Right atrium auricular region (tissue), 2 donors: ENCODE data around the gene PCMT1. TPM values are rescaled to one million over a fixed set of nuclear protein-coding genes. Genes with fewer than 3 reads are reported as not detected.
A peak's percentile ranks its signal among the peaks of the same experiment; 100 is the strongest.
"Not testable (repeated sequence)": the region's sequence is repeated elsewhere in the genome, so short reads cannot be mapped to it uniquely, and the experiment has no call there.

Experiments used
- DNase-seq: peaks from one replicate; pipeline ENCODE4 v3.0.0-alpha.2; 2019; ENCODE audit warnings: low spot score
- H3K27ac ChIP-seq, 2 donors: fragments of 200-600 bp; sonication (generic); 1 replicate in 1 of 2; 2 replicates in 1 of 2; pipeline ENCODE4 v1.5.1; 2016 to 2019
- H3K27me3 ChIP-seq, 2 donors: fragments of 200-600 bp; sonication (generic); one replicate each; pipeline versions ENCODE4 v1.5.1 to v1.6.0; 2017 to 2019
- H3K36me3 ChIP-seq: fragments of 200-600 bp; sonication (generic); one replicate; pipeline ENCODE4 v1.5.1; 2016
- H3K4me1 ChIP-seq, 2 donors: fragments of 200-600 bp; sonication (generic); one replicate each; pipeline versions ENCODE4 v1.5.1 to v1.6.0; 2017 to 2019
- H3K4me3 ChIP-seq, 2 donors: fragments of 200-600 bp; sonication (generic); 1 replicate in 1 of 2; 2 replicates in 1 of 2; pipeline ENCODE4 v1.5.1; 2017 to 2019; ENCODE audit warnings: mild to moderate bottlenecking in 1 of 2, moderate library complexity in 1 of 2
- H3K9me3 ChIP-seq, 2 donors: fragments of 200-600 bp; sonication (generic); one replicate each; pipeline ENCODE4 v1.5.1; 2019
- total RNA-seq, 2 donors: library from RNA; depleted of rRNA; stranded (reverse); fragments of >200 nt; gene quantifications; one replicate each; pipeline ENCODE4 v1.1.0, GENCODE V29; 2016
- TF ChIP-seq, protein P1 (sequence below), 2 donors: fragments of 200-600 bp; sonication (generic); IDR thresholded peaks; one replicate each; pipeline ENCODE4 v1.5.1; 2019; ENCODE audit warnings: antibody characterized with exemption in 2 of 2

Gene PCMT1
- total RNA-seq, 2 donors from 2014 or later: 99.8 to 106 TPM

DNA sequence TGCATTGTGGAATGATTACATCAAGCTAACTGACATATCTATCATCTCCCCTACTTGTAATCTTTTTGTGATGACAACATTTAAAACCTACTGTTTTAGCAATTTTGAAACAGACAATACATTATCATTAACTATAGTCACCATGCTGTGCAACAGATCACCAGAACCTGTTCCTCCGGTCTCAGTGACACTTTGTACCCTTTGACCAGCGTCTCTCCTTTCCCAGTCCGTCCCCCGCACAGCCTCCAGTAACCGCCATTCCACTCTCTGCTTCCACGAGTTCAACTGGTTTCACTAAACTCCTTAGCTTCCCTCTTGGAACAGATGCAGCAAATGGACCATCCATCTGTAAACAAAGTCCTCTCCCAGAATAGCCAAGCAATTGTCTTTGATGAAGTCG is 92.8 kb downstream of the PCMT1 start:
- Histone ChIP-seq H3K4me3 (no peak overlapping the region), H3K27ac (no peak overlapping the region), H3K27me3 (no peaks in the 10 kb centered on the region), H3K9me3 (no peaks in the 10 kb centered on the region), H3K36me3 (no peaks in the 10 kb centered on the region), H3K4me1 (peaks cover 0 to 21% of the 10 kb centered on the region in 2 donors)
- TF ChIP-seq, protein P1, sequence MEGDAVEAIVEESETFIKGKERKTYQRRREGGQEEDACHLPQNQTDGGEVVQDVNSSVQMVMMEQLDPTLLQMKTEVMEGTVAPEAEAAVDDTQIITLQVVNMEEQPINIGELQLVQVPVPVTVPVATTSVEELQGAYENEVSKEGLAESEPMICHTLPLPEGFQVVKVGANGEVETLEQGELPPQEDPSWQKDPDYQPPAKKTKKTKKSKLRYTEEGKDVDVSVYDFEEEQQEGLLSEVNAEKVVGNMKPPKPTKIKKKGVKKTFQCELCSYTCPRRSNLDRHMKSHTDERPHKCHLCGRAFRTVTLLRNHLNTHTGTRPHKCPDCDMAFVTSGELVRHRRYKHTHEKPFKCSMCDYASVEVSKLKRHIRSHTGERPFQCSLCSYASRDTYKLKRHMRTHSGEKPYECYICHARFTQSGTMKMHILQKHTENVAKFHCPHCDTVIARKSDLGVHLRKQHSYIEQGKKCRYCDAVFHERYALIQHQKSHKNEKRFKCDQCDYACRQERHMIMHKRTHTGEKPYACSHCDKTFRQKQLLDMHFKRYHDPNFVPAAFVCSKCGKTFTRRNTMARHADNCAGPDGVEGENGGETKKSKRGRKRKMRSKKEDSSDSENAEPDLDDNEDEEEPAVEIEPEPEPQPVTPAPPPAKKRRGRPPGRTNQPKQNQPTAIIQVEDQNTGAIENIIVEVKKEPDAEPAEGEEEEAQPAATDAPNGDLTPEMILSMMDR (IDR thresholded peaks at IDR 0.05): no peak
- DNase-seq: peak; percentile 43

DNA sequence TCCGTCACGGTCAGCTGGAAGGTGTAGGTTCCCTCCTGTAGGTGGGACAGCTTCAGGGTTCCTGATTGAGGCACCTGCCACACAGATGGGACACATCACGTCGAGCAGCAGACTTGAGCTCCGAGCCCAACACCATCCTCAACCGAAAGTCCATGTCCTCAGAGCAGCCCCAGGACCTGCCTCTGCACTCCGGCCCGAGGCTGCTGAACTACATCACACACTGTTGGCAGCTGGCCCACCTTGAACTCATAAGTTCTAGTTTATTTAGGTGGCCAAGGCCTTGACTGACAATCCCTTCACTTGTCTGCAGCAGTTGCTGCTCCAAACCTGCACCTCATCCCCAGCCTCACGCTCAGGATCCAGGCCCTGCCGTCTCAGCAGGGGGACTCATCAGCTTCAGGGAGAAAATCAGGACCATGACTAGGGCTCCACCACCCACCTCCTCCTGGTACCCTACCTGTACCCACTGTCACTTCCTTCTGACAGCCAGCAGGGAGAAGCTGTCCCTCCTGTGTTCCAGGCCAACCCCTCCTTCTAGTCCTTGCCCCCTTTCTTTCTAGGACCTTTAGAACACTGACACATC is 93.6 kb downstream of the PCMT1 start:
- TF ChIP-seq, protein P1 (IDR thresholded peaks at IDR 0.05): no peak
- peaks cover 0 to 27% of the 10 kb centered on the region in 2 donors for H3K4me1 ChIP-seq
- no peak overlapping the region for H3K27ac ChIP-seq
- H3K9me3 ChIP-seq: no peaks in the 10 kb centered on the region
- no peak overlapping the region for H3K4me3 ChIP-seq
- DNase-seq: peak; percentile 67
- no peaks in the 10 kb centered on the region for H3K27me3 ChIP-seq
- H3K36me3 ChIP-seq: no peaks in the 10 kb centered on the region

DNA sequence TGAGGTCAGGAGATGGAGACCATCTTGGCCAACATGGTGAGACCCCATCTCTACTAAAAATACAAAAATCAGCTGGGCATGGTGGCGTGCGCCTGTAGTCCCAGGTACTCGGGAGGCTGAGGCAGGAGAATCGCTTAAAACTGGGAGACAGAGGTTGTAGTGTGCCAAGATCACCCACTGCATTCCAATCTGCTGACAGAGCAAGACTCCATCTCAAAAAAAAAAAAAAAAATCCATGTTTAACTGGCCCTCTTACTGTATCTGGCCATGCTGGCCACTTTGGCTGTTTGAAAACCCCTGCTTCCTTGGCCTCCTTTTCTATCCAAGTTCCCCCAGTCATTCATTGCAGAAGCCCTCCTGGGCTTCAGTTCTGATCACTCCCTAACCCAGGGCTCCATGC is 94.5 kb downstream of the PCMT1 start:
- DNase-seq: peak; percentile 46
- H3K9me3 ChIP-seq, H3K27ac ChIP-seq, H3K36me3 ChIP-seq, H3K4me3 ChIP-seq, H3K27me3 ChIP-seq: not testable (repeated sequence)
- peaks cover 0 to 27% of the 10 kb centered on the region in 2 donors for H3K4me1 ChIP-seq

DNA sequence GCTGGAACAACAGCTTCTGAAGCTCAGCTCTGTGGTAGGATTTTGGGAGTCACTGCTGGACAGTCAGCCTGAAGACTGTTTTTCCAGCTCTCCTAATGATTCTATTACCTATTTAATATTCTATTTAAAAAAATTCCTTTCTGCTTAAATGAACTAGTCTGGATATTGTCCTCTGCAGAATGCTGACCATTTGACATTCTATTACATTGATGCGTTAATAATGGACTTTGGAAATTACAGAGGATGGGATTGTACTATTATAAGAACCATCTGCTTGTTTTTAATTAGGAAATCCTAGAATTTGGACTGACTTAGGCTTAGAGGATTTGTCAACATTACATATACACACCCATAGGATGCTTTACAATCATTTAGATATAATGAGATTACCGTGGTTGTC is 94.9 kb downstream of the PCMT1 start:
- DNase-seq: no peak
- Histone ChIP-seq H3K27me3 (no peaks in the 10 kb centered on the region), H3K9me3 (no peaks in the 10 kb centered on the region), H3K4me3 (no peak overlapping the region), H3K27ac (no peak overlapping the region), H3K4me1 (peaks cover 0 to 27% of the 10 kb centered on the region in 2 donors), H3K36me3 (no peaks in the 10 kb centered on the region)
- TF ChIP-seq, protein P1 (IDR thresholded peaks at IDR 0.05): no peak

DNA sequence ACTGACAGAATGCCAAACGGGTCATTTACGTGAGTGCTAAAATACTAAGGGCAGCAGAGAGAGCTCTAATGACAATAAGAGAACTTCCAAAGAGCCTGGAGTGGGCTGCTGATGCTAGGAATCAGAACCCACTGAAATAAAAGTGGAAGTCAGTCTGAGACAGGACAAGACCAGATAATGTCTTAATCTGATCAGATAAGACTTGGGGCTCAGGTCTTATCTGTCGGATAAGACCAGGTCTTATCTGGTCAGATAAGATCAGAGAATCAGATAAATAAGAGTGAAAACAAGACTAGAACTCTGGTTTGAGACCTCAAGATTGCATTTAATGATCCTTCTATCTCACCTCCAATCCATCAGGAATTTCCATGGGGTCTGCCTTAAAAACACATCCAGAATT is 96.0 kb downstream of the PCMT1 start:
- peak; percentile 2 for DNase-seq
- no peak overlapping the region for H3K4me3 ChIP-seq
- H3K27me3 ChIP-seq: no peaks in the 10 kb centered on the region
- no peaks in the 10 kb centered on the region for H3K36me3 ChIP-seq
- H3K4me1 ChIP-seq: peaks cover 0 to 22% of the 10 kb centered on the region in 2 donors
- H3K9me3 ChIP-seq: no peaks in the 10 kb centered on the region
- H3K27ac ChIP-seq: no peak overlapping the region
- TF ChIP-seq, protein P1 (IDR thresholded peaks at IDR 0.05): no peak

DNA sequence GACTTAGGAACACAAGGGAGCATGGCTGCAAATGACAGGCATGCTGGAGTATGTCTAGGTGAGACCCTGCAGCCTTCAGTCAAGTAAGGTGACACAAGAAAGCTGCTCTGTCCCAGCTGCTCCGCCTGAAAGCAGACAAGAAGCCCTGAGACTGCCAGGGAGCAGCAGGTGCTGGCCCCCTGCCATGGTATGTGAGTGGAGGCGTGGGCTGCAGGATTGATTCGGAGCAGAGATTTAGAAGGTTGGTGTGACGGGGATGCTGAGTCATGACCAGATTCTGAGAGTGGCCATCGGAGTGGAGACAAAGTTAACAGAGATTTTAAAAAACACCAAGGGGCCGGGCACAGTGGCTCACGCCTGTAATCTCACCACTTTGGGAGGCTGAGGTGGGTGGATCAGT is 96.8 kb downstream of the PCMT1 start:
- TF ChIP-seq, protein P1 (IDR thresholded peaks at IDR 0.05): no peak
- peak; percentile 56 for DNase-seq

More for the DNA sequence above, 96.8 kb downstream of the PCMT1 start:
- no peak overlapping the region for H3K4me3 ChIP-seq
- H3K9me3 ChIP-seq: no peaks in the 10 kb centered on the region
- peaks cover 0 to 22% of the 10 kb centered on the region in 2 donors for H3K4me1 ChIP-seq
- H3K27me3 ChIP-seq: no peaks in the 10 kb centered on the region
- no peak overlapping the region for H3K27ac ChIP-seq
- H3K36me3 ChIP-seq: no peaks in the 10 kb centered on the region
